CD4-positive, alpha-beta memory T cell (primary cell): Measurements from ENCODE around the gene PRKACG. TPM values are rescaled to one million over a fixed set of nuclear protein-coding genes. Genes with fewer than 3 reads are reported as not detected.

Experiments
- CTCF ChIA-PET: fragments of 350-600 bp; sonication (Branson Sonifier 250); formaldehyde crosslinking; loops from one replicate; lab custom pipeline; 2021; ENCODE audit warnings: inconsistent platforms; ENCODE audit not compliant: partially characterized antibody; lab: Charles Lee
- POLR2A ChIA-PET: fragments of 350-600 bp; sonication (Branson Sonifier 250); formaldehyde crosslinking; loops from one replicate; lab custom pipeline; 2021; ENCODE audit not compliant: partially characterized antibody; lab: Charles Lee
- DNase-seq, 5 donors: peaks; one replicate each; pipeline versions ENCODE4 v3.0.0 to v3.0.0-alpha.2; 2020 to 2022; ENCODE audit warnings: mixed read lengths in 1 of 5
- H3K27ac ChIP-seq: one replicate; pipeline ENCODE4 v1.7.0; 2013; ENCODE audit warnings: low read depth, low read length
- H3K27me3 ChIP-seq: 2 replicates; pipeline ENCODE4 v1.7.0; 2013; ENCODE audit warnings: mild to moderate bottlenecking, low read length, moderate library complexity; ENCODE audit not compliant: insufficient read depth
- H3K36me3 ChIP-seq: 2 replicates; pipeline ENCODE4 v1.7.0; 2013; ENCODE audit warnings: mild to moderate bottlenecking, low read length, moderate library complexity; ENCODE audit not compliant: insufficient read depth
- H3K4me1 ChIP-seq: 2 replicates; pipeline ENCODE4 v1.7.0; 2013; ENCODE audit warnings: mild to moderate bottlenecking, low read length, moderate library complexity; ENCODE audit not compliant: insufficient read depth
- H3K4me3 ChIP-seq, 2 donors: one replicate each; pipeline ENCODE4 v1.7.0; 2013; ENCODE audit warnings: low read length in 2 of 2, mild to moderate bottlenecking in 1 of 2
- H3K9me3 ChIP-seq, 2 donors: one replicate each; pipeline ENCODE4 v1.7.0; 2013; ENCODE audit warnings: low read length in 2 of 2, control low read depth in 1 of 2; ENCODE audit not compliant: control insufficient read depth in 1 of 2
- H3K27ac Mint-ChIP-seq, 7 donors: one replicate each; pipeline ENCODE4 v1.8.0; 2020 to 2021; ENCODE audit warnings: mixed read lengths in 7 of 7, mild to moderate bottlenecking in 6 of 7, inconsistent platforms in 3 of 7, moderate library complexity in 3 of 7
- H3K27me3 Mint-ChIP-seq, 2 donors: one replicate each; pipeline ENCODE4 v1.8.0; 2020 to 2021; ENCODE audit warnings: mixed read lengths in 2 of 2
- H3K36me3 Mint-ChIP-seq, 2 donors: one replicate each; pipeline ENCODE4 v1.8.0; 2020 to 2021; ENCODE audit warnings: mixed read lengths in 2 of 2, inconsistent platforms in 1 of 2, mild to moderate bottlenecking in 1 of 2
- H3K4me1 Mint-ChIP-seq, 4 donors: one replicate each; pipeline ENCODE4 v1.8.0; 2020 to 2021; ENCODE audit warnings: mixed read lengths in 4 of 4, mild to moderate bottlenecking in 1 of 4
- H3K4me3 Mint-ChIP-seq, 8 donors: one replicate each; pipeline ENCODE4 v1.8.0; 2020 to 2021; ENCODE audit warnings: mixed read lengths in 8 of 8, mild to moderate bottlenecking in 7 of 8, moderate library complexity in 6 of 8, inconsistent platforms in 3 of 8
- H3K9me3 Mint-ChIP-seq, 8 donors: one replicate each; pipeline ENCODE4 v1.8.0; 2020 to 2021; ENCODE audit warnings: mixed read lengths in 8 of 8, mild to moderate bottlenecking in 5 of 8, inconsistent platforms in 3 of 8, moderate library complexity in 1 of 8
- intact Hi-C: fragments of 100-400 bp; cut with micrococcal nuclease; formaldehyde crosslinking; loops from one replicate; pipeline ENCODE4 v1.15.1; 2023
- polyA plus RNA-seq, 2 donors: library from polyadenylated mRNA; unstranded; fragments of 300-500 nt; fragmentation: Illumina TruSeq; gene quantifications; one replicate each; pipeline ENCODE4 v1.2.3, GENCODE V29; 2021
- total RNA-seq, 2 experiments: library from RNA; stranded (reverse); gene quantifications; one replicate each; pipeline ENCODE4 v1.2.3, GENCODE V29; 2021

PRKACG gene
- total and polyA plus RNA-seq, 4 experiments from 2014 or later = not detected

GRCh38 chr9:68963416-68963815 lies 50.5 kb downstream of the PRKACG start:
- no peak overlapping the region for H3K27ac Mint-ChIP-seq
- no peak for DNase-seq

More at GRCh38 chr9:68963416-68963815, 50.5 kb downstream of the PRKACG start:
- H3K9me3 ChIP-seq = no peaks in the 10 kb centered on the region
- Mint-ChIP-seq H3K4me1 (no peaks in the 10 kb centered on the region), H3K9me3 (no peaks in the 10 kb centered on the region), H3K36me3 (no peaks in the 10 kb centered on the region), H3K4me3 (no peak overlapping the region), H3K27me3 (peaks cover 2 to 8% of the 10 kb centered on the region in 2 donors)
- H3K27ac ChIP-seq = no peak overlapping the region
- no peak overlapping the region for H3K4me3 ChIP-seq
- intact Hi-C loops = no loop called here
- H3K36me3 ChIP-seq = no peaks in the 10 kb centered on the region
- ChIA-PET CTCF (interaction anchor here (1.5 kb wide), 1 partner anchor 32 kb away, joined by 4 read pairs; no protein-coding TSS in a partner anchor), POLR2A (no interaction called here)
- no peaks in the 10 kb centered on the region for H3K27me3 ChIP-seq
- H3K4me1 ChIP-seq = no peaks in the 10 kb centered on the region

Other genes with a start within 250 kb of the PRKACG start
- 10 to 100 TPM; 14.6 to 15.9 TPM for gene FXN, start 21.6 kb upstream of the PRKACG start, total RNA-seq
- gene FXN, start 21.6 kb upstream of the PRKACG start, polyA plus RNA-seq = 10 to 100 TPM; 50.5 to 65.6 TPM
- gene TJP2, start 160.2 kb upstream of the PRKACG start, total RNA-seq = 10 to 100 TPM in 1 of 2 experiments, 1 to 10 TPM in 1; 9.9 to 10.3 TPM
- gene TJP2, start 160.2 kb upstream of the PRKACG start, polyA plus RNA-seq = 1 to 10 TPM; 2.4 to 7.7 TPM